Measurements from ENCODE around the gene NAA60. TPM values are rescaled to one million over a fixed set of nuclear protein-coding genes. Genes with fewer than 3 reads are reported as not detected.

Gene NAA60
- polyA plus RNA-seq, 1 of the 3 experiments (the other 2 are of a cell fraction): 17.2 TPM

DNA sequence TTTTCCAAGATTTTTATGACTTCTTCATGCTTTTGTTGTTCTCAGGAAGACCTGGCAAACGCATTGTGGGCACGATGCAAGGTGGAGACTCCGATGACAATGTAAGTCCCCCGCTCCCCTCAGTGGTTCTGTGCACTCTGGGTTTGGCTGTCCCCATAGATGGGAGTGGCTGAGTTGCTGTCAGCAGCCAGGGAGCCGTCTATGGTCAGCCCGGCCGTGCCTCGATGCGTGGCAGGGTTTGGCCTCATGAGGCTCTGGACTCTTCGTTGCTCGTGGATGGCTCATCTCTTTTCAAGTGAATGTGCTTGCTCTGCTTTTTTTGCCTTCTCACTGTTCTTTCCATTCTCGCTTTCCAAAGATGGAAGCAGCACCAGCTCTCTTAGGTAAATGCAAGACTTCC, 89.3 kb downstream of the NAA60 start (continued):
- no peak for TF ChIP-seq FOXJ3 (CRISPR knock-in tag; IDR thresholded peaks at IDR 0.05)

DNA sequence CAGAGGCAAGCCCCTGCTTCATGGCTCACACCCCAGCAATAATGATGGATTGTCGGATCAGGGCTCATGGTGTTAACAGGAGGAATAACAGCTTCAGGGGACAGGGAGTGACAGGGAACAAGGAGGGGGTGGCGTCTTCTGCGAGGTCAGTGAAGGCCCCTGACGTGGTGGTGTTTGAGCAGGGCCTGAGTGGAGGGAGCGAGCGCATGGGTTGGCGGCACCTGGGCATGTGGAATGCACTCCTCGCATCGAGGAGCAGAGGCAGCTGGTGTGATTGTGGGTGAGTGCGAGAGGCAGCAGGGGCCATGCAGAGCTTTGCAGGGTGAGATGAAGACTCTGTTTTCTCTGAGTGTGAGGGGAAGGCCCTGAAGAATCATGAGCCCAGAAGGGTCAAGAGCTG, 90.6 kb downstream of the NAA60 start:
- ChIA-PET POLR2A (no interaction called here), CTCF (interaction anchor here (0.6 kb wide), 1 partner anchor 13 kb away, joined by 3 read pairs; no protein-coding TSS in a partner anchor)
- Histone ChIP-seq H3K36me3 (replicated peaks in 1 of 2; ENCODE audit: control insufficient read depth in 1 of 2, insufficient read depth in 2 of 2, low read length in 1 of 2) (peaks cover 28 to 47% of the 10 kb centered on the region in 2 experiments), H3K4me1 (ENCODE audit: control insufficient read depth in 1 of 2, insufficient read depth in 2 of 2, low read depth in 1 of 2, low read length in 1 of 2) (no peaks in the 10 kb centered on the region), H3K79me2 (ENCODE audit: insufficient read depth) (no peaks in the 10 kb centered on the region), H3K27me3 (ENCODE audit: insufficient read depth) (no peaks in the 10 kb centered on the region), H3F3A (replicated peaks; ENCODE audit: insufficient read depth) (peaks cover 3% of the 10 kb centered on the region), H3K9ac (no peak overlapping the region), H4K20me1 (ENCODE audit: insufficient read depth) (no peaks in the 10 kb centered on the region), H3K4me2 (no peak overlapping the region), H3K9me3 (no peaks in the 10 kb centered on the region), H3K27ac (ENCODE audit: low read depth in 2 of 2, low read length in 1 of 2) (no peak overlapping the region), H3K4me3 (ENCODE audit: low read depth in 2 of 2, low read length in 1 of 2) (no peak overlapping the region), H2AFZ (ENCODE audit: low read depth) (no peak overlapping the region), H3K9me2 (no peaks in the 10 kb centered on the region)
- TF ChIP-seq YY1 (IDR thresholded peaks at IDR 0.05; ENCODE audit: low read depth): no peak
- TF ChIP-seq TCF12 (IDR thresholded peaks at IDR 0.05): no peak
- TF ChIP-seq, protein P1, sequence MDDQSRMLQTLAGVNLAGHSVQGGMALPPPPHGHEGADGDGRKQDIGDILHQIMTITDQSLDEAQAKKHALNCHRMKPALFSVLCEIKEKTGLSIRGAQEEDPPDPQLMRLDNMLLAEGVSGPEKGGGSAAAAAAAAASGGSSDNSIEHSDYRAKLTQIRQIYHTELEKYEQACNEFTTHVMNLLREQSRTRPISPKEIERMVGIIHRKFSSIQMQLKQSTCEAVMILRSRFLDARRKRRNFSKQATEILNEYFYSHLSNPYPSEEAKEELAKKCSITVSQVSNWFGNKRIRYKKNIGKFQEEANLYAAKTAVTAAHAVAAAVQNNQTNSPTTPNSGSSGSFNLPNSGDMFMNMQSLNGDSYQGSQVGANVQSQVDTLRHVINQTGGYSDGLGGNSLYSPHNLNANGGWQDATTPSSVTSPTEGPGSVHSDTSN (IDR thresholded peaks at IDR 0.05): no peak
- TF ChIP-seq, protein P2, sequence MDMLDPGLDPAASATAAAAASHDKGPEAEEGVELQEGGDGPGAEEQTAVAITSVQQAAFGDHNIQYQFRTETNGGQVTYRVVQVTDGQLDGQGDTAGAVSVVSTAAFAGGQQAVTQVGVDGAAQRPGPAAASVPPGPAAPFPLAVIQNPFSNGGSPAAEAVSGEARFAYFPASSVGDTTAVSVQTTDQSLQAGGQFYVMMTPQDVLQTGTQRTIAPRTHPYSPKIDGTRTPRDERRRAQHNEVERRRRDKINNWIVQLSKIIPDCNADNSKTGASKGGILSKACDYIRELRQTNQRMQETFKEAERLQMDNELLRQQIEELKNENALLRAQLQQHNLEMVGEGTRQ (IDR thresholded peaks at IDR 0.05; ENCODE audit: borderline replicate concordance, low read depth, low read length): no peak
- TF ChIP-seq RXRA (IDR thresholded peaks at IDR 0.05; ENCODE audit: borderline replicate concordance, low read depth): no peak
- no peak for TF ChIP-seq FOSL2 (IDR thresholded peaks at IDR 0.05; ENCODE audit: borderline replicate concordance, low read depth)
- TF ChIP-seq, protein P3, sequence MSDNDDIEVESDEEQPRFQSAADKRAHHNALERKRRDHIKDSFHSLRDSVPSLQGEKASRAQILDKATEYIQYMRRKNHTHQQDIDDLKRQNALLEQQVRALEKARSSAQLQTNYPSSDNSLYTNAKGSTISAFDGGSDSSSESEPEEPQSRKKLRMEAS (IDR thresholded peaks at IDR 0.05; ENCODE audit: low read depth): no peak
- TF ChIP-seq RCOR1 (IDR thresholded peaks at IDR 0.05; ENCODE audit: low read length): no peak
- 98% methylated on average over 10 of the region's 10 CpGs for WGBS (ENCODE audit: low lambda C conversion rate)
- no peak for DNase-seq

DNA sequence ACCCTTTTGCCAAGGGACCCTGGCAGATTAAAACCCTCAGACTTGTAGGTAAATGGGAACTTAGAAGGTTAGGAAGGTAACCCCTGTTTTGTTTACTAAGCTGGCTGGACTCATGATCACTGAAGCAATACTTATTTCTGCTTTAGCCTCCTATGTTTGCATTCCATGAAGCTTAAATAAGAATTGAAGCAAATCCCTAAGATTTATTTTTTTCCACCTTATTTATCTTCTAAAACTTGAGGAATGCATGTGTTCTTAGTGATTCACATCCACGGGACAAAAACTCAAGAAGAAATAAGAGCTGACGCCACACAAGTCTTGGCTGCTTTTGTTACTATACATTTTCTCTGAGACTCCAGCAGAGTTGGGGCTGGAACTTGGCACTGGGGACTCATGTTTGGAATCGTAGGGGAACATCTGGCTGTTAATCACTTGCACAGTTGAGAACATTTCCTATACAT, 92.8 kb downstream of the NAA60 start:
- no peaks in the 10 kb centered on the region for H3K27me3 ChIP-seq (ENCODE audit: insufficient read depth)
- H3K27ac ChIP-seq (ENCODE audit: low read depth in 2 of 2, low read length in 1 of 2): no peak overlapping the region
- H3K9me2 ChIP-seq: no peaks in the 10 kb centered on the region
- WGBS (ENCODE audit: low lambda C conversion rate): 86% methylated on average over 3 of the region's 3 CpGs
- POLR2A ChIA-PET: no interaction called here
- H3K9ac ChIP-seq: no peak overlapping the region
- H3F3A ChIP-seq (replicated peaks; ENCODE audit: insufficient read depth): peaks cover 3% of the 10 kb centered on the region
- no peaks in the 10 kb centered on the region for H3K4me1 ChIP-seq (ENCODE audit: control insufficient read depth in 1 of 2, insufficient read depth in 2 of 2, low read depth in 1 of 2, low read length in 1 of 2)
- no peak for DNase-seq
- H3K79me2 ChIP-seq (ENCODE audit: insufficient read depth): no peaks in the 10 kb centered on the region
- no peaks in the 10 kb centered on the region for H4K20me1 ChIP-seq (ENCODE audit: insufficient read depth)
- CTCF ChIA-PET: interaction anchor here (0.6 to 1.3 kb wide), 3 partner anchors 17 to 616 kb away, joined by 3 read pairs; no protein-coding TSS in a partner anchor
- H3K4me3 ChIP-seq (ENCODE audit: low read depth in 2 of 2, low read length in 1 of 2): no peak overlapping the region
- TF ChIP-seq, protein P3 (IDR thresholded peaks at IDR 0.05; ENCODE audit: low read depth): no peak
- no peak for TF ChIP-seq TEAD4 (IDR thresholded peaks at IDR 0.05; ENCODE audit: borderline replicate concordance, insufficient read depth)
- TF ChIP-seq NRF1 (IDR thresholded peaks at IDR 0.05; ENCODE audit: low read depth, low read length): no peak
- no peak for TF ChIP-seq JUND (IDR thresholded peaks at IDR 0.05)
- no peak for TF ChIP-seq FOSL2 (IDR thresholded peaks at IDR 0.05; ENCODE audit: borderline replicate concordance, low read depth)
- H3K36me3 ChIP-seq (replicated peaks in 1 of 2; ENCODE audit: control insufficient read depth in 1 of 2, insufficient read depth in 2 of 2, low read length in 1 of 2): peaks cover 20 to 43% of the 10 kb centered on the region in 2 experiments
- H3K9me3 ChIP-seq: no peaks in the 10 kb centered on the region
- H2AFZ ChIP-seq (ENCODE audit: low read depth): no peak overlapping the region
- H3K4me2 ChIP-seq: no peak overlapping the region

Small RNAs within 50 kb of the gene (small RNA-seq; reads per million reads assigned to genes)
- 0 reads per million in 7 experiments for gene MIR6126

Other genes with a start within 250 kb of the NAA60 start
- 2.8 and 3.5 TPM in 2 replicates for gene ZNF200, start 208.5 kb upstream of the NAA60 start, polyA plus RNA-seq (2012; rRNA removed)
- 0.02 TPM in 1 of 2 replicates, not detected in the other for gene MEFV, start 187.0 kb upstream of the NAA60 start, polyA plus RNA-seq (2012; rRNA removed)
- 13.7 and 16.4 TPM in 2 replicates for gene ZNF263, start 160.2 kb upstream of the NAA60 start, polyA plus RNA-seq (2012; rRNA removed)
- gene TIGD7, start 138.2 kb upstream of the NAA60 start, polyA plus RNA-seq (2012; rRNA removed): 1.2 and 2.3 TPM in 2 replicates
- 7.2 and 10.5 TPM in 2 replicates for gene ZNF75A, start 138.2 kb upstream of the NAA60 start, polyA plus RNA-seq (2012; rRNA removed)
- gene OR2C1, start 87.8 kb upstream of the NAA60 start, polyA plus RNA-seq (2012; rRNA removed): not detected in 2 replicates
- 10.8 and 17.7 TPM in 2 replicates for gene ZSCAN32, start 42.7 kb upstream of the NAA60 start, polyA plus RNA-seq (2012; rRNA removed)
- gene ZNF174, start 42.5 kb upstream of the NAA60 start, polyA plus RNA-seq (2012; rRNA removed): 10.5 and 12.9 TPM in 2 replicates
- gene ZNF597, start 176 bp upstream of the NAA60 start, polyA plus RNA-seq (2012; rRNA removed): 1.1 and 1.3 TPM in 2 replicates
- not detected in 2 replicates for gene C16orf90, start 51.8 kb downstream of the NAA60 start, polyA plus RNA-seq (2012; rRNA removed)
- 18.0 and 19.5 TPM in 2 replicates for gene CLUAP1, start 57.3 kb downstream of the NAA60 start, polyA plus RNA-seq (2012; rRNA removed)
- not detected in 2 replicates for gene NLRC3, start 133.7 kb downstream of the NAA60 start, polyA plus RNA-seq (2012; rRNA removed)
- gene SLX4, start 167.9 kb downstream of the NAA60 start, polyA plus RNA-seq (2012; rRNA removed): 1.9 and 2.1 TPM in 2 replicates
- 19.8 and 27.2 TPM in 2 replicates for gene DNASE1, start 211.0 kb downstream of the NAA60 start, polyA plus RNA-seq (2012; rRNA removed)